HG02884 (cell line): ENCODE results near the gene KLB.

Source experiments
- ATAC-seq: cut with Tn5 transposase; IDR thresholded peaks from one replicate; pipeline ENCODE4 v1.9.1; 2021; ENCODE audit warnings: mild to moderate bottlenecking, moderate library complexity; ENCODE audit not compliant: unreplicated experiment

The KLB gene

DNA sequence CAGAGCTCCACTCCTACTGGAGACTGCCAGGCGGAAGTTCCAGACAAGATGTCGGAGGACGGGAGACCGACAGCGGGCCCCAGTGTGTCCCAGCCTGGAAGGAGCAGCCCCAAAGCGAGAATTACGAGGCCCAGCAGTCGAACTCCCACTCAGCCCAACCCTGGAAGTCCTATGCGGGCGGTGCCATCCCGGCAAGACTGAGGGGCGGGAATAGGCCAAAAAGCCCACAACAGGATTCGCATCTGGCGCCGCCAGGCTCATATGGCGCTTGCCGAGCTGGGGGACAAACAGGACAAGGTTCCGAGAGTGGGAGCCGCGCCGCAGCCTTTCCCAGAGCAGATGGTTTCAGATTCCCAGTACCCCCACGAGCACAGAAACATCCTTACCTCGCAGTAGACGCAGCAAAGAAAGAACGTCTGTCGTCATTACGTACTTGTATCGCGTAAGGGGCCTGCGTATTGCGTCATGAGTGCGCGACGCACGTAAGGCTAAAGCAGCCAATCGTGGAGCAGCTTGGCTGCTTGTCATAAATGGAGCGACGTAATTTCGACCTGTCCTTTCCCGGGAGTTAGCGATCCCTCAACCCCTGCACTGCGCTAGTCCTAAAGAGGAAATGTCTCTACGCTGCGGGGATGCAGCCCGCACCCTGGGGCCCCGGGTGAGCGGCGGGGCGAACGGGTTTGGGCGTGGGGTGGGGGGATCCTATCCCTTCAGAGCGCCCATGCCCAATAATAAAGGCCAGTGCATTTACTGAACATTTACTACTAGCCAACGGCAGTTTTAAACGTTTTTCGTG, 52.0 kb downstream of the KLB start, which contains the start of the genes LIAS and RPL9:
Gene LIAS, plus strand, starts transcription at position 552 of the 796 bp plus-strand sequence. Its CDS starts 62 bp downstream, at position 614.
Gene RPL9, minus strand, starts transcription at position 418 of the 796 bp plus-strand sequence. CDS start 483 bp downstream, outside the sequence.
- ATAC-seq, result peak; percentile 74

GRCh38 chr4:39464886-39465501, 58.3 kb downstream of the KLB start:
- ATAC-seq, result no peak

DNA sequence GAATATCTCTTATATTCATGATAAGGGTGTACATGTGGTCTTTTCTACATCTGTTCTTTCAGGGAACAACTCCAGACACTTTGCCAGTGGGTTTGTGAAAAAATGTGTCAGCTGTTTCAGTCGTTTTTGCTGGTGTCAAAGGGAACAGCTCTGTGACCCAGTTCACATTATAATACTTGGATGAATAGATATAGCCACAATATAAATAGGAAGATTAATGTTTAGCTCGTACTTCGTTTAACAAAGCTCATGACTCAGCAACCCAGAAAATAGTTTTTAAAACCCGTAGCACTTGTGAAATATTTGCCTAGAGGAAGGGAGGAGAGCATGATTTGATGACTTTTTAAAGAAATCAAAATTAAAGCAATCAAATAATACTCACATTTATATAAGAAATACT, 60.0 kb downstream of the KLB start:
- no peak for ATAC-seq

DNA sequence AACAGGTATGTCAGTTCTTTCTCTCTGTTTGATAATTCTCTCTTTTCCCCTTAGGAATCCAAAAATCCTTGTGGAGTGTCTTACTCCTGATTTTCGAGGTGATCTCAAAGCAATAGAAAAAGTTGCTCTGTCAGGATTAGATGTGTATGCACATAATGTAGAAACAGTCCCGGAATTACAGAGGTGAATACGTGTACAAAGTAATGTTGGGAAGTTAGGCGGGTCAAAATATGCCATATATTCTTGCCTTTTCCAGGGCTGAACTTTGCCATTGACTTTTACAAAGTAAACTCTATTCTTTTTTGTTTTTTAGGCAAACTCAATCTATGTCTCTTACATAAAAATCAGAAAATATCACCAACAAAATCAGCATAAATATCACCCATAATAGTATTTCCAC, 60.7 kb downstream of the KLB start:
- no peak for ATAC-seq

- peak; percentile 59 for ATAC-seq
These were observed 62.8 kb downstream of the KLB start for GRCh38 chr4:39469429-39470077.

GRCh38 chr4:39470402-39470801, 63.7 kb downstream of the KLB start:
- ATAC-seq, result no peak

DNA sequence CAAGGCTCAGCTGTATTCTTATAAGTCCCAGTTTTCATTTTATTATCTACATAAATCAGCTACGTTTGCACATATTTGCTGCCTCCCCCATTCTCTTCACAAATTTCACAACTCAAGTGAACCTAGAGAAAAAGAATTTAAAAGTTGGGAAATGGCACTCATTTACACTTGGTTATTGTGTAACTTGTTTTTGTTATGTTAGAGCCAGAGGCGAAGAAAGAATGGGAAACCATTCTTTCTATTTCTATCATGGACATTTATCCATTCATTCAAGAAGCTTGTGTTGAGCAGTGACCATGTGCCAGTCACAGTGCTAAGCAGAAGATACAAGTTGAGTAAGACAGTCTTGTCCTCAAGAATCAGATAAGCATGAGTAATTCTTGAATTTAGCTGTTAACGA, 65.7 kb downstream of the KLB start:
- no peak for ATAC-seq

DNA sequence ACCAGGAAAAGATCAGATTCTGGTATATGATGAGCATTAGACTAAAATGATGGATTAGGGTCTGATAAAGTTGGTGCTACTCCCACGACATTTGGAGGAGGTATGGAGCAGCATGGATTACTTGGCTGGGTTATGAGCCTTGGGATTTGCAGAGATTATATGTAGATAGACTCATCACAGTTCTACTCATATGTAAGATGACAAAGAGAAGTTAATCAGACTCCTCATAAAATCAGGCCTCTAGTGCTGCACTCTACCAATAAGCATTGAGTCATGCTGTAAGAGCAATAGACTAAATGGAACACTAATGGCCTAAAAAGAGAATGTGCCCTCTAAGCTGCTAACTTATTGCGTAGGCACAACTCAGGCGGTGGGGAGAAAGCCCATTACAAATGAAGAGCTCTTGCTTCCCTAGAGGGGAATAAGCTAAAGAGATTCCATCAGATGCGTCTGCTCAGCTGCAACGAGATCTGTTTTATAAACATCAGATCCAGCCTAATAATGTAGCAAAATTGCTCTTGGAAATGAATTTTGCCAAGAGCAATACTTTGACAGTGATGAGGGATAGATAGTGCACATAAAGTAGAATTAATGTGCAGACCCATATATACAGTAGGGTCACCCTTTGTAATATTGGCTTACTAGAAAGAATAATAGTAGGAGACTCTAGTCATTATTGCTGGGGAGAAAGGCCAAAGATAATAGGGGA, 69.6 kb downstream of the KLB start:
- ATAC-seq, result no peak

GRCh38 chr4:39480251-39480650, 73.5 kb downstream of the KLB start:
- no peak for ATAC-seq

DNA sequence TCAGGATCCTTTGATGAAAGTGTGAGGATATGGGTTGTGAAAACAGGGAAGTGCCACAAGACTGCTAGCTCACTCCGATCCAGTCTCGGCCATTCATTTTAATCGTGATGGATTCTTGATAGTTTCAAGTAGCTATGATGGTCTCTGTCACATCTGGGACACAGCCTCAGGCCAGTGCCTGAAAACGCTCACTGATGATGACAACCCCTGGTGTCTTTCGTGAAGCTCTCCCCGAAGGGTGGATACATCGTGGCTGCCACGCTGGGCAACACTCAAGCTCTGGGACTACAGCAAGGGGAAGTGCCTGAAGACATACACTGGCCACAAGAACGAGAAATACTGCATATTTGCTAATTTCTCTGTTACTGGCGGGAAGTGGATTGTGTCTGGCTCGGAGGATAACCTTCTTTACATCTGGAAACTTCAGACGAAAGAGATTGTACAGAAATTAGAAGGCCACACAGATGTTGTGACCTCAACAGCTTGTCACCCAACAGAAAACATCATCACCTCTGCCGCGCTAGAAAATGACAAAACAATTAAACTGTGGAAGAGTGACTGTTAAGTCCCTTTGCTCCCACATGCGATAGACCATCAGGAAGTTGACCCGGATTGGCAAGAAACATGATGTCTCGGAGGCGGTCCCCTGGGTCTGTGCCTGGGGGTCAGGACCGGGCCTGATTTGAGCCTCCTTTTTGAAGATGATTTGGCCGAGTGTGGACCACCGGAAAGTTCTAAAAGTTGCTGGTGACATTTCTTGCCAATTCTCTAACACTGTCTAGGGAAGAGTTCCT, 74.4 kb downstream of the KLB start:
- ATAC-seq, result no peak

DNA sequence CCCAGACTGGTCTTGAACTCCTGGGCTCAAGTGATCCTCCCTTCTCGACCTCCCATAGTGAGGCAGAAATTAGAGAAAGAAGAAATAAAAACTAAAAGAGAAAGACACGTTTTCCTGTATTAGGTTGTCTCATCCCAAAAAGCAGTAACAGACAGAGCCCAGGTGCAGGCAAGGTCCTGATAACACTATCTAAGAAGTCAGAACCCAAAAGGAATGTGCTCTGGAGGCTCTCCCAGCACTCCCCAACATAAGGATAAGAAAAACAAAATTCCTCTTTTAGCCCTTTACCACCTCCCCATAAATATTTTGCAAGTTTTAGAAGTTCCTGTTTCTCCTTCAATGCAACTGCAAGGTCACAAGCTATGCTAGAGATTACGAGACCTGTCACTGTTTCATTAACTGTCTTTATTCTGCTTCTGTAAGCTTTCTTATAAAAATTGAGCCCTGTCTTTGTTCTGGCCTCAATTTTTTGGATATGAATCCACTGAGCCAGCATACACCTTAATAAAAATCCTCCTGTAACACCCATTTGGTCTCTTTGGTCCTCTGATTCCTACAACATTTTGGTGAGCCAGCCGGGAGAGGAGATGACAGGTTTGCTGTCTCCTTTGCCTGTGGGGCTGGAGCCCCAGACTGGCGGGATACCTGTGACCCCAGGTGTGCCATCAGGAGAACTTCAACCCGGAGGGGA, 78.0 kb downstream of the KLB start:
- ATAC-seq, result no peak

DNA sequence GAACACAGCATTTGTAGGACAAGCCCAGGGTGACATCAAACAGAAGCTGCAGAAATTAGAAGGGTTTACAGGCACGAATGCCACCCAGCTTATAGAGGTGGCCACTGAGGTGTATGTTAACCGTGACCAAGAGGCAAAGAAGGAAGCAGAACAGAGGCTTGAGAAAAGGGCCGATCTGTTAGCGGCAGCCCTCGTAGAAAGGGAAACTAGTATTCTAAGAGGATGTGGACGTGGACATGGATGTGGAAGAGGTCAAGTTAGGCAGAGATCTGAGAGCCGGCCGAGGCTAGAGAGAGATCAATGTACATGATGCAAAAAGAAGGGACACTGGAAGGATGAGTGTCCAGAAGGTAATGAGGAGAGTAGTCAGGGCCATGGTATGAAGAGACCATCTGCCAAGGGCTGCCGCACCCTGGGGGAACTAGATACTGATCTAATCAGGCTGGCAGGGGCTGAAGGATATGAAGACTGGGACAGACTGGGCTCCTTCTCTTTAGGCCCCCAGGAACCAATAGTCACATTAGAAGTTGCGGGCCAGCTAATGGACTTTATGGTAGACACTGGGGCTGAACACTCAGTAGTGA, 79.6 kb downstream of the KLB start:
- ATAC-seq, result no peak

- no peak for ATAC-seq
These were observed 83.6 kb downstream of the KLB start for GRCh38 chr4:39490322-39490721.

DNA sequence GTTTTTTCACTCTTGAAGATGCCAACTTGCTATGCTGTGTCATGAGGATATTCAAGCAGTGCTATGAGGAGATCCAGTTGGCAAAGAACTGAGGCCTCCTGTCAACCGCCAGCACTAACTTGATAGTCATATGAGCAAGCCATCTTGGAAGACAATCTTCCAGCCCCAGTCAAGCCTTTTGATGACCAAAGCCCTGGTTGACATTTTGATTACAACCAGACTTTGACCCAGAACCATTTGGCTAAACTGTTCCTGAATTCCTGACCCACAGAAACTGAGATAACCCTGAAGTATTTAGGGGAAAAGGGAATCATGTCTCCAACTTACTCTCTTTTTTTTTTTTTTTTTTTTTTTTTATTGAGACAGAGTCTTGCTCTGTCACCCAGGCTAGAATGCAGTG, 87.6 kb downstream of the KLB start:
- ATAC-seq, result no peak

DNA sequence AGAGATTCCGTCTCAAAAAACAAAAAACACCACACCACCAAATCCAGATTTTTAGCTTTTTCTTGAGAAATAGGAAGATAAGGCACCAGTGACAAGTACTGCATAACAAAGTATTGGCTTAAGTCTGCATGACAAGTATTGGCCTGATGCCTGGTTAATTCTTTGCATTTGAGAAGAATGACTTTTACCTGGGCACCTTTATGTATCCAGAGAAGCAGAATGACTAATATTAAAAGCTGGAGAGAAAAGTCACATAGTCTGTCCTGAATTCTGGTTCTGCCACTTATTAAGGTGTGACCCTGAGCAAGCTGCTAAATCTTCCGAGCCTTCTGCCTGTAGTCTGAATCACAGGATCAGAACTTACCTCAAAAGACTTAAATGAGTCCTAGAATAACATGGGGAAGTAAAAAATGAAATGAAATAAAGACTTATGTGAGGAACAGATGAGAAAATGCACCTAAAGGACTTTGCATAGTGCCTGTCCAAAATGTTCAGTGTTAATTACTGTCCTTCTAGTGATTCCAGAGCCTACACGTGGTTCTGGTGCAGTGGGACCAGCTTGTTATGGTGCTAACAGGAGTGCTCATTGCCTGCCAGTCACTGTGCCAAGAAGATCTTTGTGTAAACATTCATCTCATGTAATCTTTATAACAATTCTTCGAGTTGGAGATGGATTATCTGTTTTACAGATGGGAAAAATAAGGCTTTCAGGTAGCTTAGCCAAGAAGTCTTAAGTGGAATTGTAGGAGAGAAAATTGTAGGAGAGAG, 88.9 kb downstream of the KLB start:
- no peak for ATAC-seq

- ATAC-seq, result no peak
These were observed 91.4 kb downstream of the KLB start for GRCh38 chr4:39497909-39498726.

DNA sequence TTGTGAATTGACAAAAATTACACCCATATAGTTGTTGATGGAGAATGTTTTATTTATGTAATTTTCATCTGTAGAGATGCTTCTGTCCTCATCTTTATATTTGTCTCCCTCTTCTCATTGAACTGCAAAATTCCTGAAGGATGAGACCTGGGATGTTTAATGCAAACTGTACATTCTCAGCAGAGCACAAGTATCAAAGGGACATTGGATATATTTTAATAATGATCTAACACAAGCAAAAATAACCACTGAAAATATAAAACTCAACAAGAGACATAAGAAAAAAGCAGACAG, 91.9 kb downstream of the KLB start:
- no peak for ATAC-seq
